Smooth muscle cell (in vitro differentiated cells): Measurements from ENCODE around the gene GRIN2A. TPM values are rescaled to one million over a fixed set of nuclear protein-coding genes. Genes with fewer than 3 reads are reported as not detected.

ENCODE experiments used
- DNase-seq: peaks from one replicate; lab custom pipeline; 2025; ENCODE audit not compliant: unreplicated experiment; lab: John Stamatoyannopoulos, UW
- H2AFZ ChIP-seq: fragments of 200-600 bp; sonication (generic); 2 replicates; pipeline ENCODE4 v1.6.0; 2016; ENCODE audit warnings: antibody characterized with exemption, low read depth, mild to moderate bottlenecking
- H3F3A ChIP-seq: fragments of 200-600 bp; sonication (generic); 2 replicates; pipeline ENCODE4 v1.6.0; 2017; ENCODE audit warnings: antibody characterized with exemption, low read depth
- H3K27ac ChIP-seq: fragments of 200-600 bp; sonication (generic); 2 replicates; pipeline ENCODE4 v1.5.1; 2016; ENCODE audit warnings: low read depth, mild to moderate bottlenecking
- H3K27me3 ChIP-seq: fragments of 200-600 bp; sonication (generic); 2 replicates; pipeline ENCODE4 v1.6.1; 2016; ENCODE audit warnings: low read depth, mild to moderate bottlenecking
- H3K36me3 ChIP-seq: fragments of 200-600 bp; sonication (generic); 2 replicates; pipeline ENCODE4 v1.5.1; 2016; ENCODE audit warnings: low read depth
- H3K4me1 ChIP-seq: fragments of 200-600 bp; sonication (generic); 2 replicates; pipeline ENCODE4 v1.5.1; 2016; ENCODE audit warnings: low read depth
- H3K4me2 ChIP-seq: fragments of 200-600 bp; sonication (generic); 2 replicates; pipeline ENCODE4 v1.6.0; 2016; ENCODE audit warnings: mild to moderate bottlenecking
- H3K4me3 ChIP-seq: fragments of 200-600 bp; sonication (generic); 2 replicates; pipeline ENCODE4 v1.5.1; 2016; ENCODE audit warnings: mild to moderate bottlenecking
- H3K79me2 ChIP-seq: fragments of 200-600 bp; sonication (generic); 2 replicates; pipeline ENCODE4 v1.6.0; 2016; ENCODE audit warnings: low read depth, mild to moderate bottlenecking
- H3K9ac ChIP-seq: fragments of 200-600 bp; sonication (generic); 2 replicates; pipeline ENCODE4 v1.6.0; 2016; ENCODE audit warnings: low read depth
- H3K9me3 ChIP-seq: fragments of 200-600 bp; sonication (generic); replicated peaks from 2 replicates; pipeline ENCODE4 v1.5.1; 2016; ENCODE audit warnings: low read depth
- H4K20me1 ChIP-seq: fragments of 200-600 bp; sonication (generic); 2 replicates; pipeline ENCODE4 v1.6.0; 2016; ENCODE audit warnings: low read depth
- WGBS: methylation state at CpG from one replicate; pipeline ENCODE4 v1.1.7; 2016; ENCODE audit warnings: low lambda C conversion rate; 5-methylcytosine and 5-hydroxymethylcytosine counted together
- polyA plus RNA-seq: library from polyadenylated mRNA; unstranded; fragments of >200 nt; fragmentation: Nextera tagmentation; extraction: Ambion mirVana; gene quantifications from 2 replicates; pipeline ENCODE4 v1.2.1, GENCODE V29; 2016
- total RNA-seq: library from RNA; depleted of rRNA; stranded (reverse); fragments of >200 nt; gene quantifications from 2 replicates; pipeline ENCODE4 v1.2.3, GENCODE V29; 2014
- TF ChIP-seq, protein P1 (sequence below): fragments of 200-600 bp; sonication (generic); IDR thresholded peaks from 2 replicates; pipeline ENCODE4 v1.5.1; 2017; ENCODE audit warnings: borderline replicate concordance, mild to moderate bottlenecking, antibody characterized with exemption; ENCODE audit not compliant: insufficient read depth, poor library complexity, severe bottlenecking

Gene GRIN2A
- total and polyA plus RNA-seq, 2 experiments from 2014 or later = 0.02 to 0.13 TPM

DNA sequence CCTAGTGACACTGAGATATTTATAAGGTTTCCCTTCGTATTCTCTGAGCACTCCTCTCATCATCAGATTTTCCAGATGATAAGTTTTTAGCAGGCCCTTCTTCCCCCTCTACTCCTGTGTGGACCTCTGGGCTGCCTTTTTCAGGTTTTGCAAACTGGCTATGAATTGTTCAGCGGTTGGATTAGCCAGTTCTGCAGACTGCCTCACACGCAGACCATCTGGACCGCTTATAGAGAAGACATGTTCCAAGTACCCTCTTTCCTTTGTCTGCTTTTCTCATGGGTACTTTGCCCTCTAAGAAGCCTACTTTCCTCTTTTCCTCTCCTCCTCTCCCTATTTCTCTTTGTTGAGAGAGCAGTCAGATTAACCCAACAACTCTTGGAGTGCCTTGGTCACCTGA, 111.6 kb downstream of the GRIN2A start:
- 95% methylated on average over 4 of the region's 4 CpGs for WGBS

DNA sequence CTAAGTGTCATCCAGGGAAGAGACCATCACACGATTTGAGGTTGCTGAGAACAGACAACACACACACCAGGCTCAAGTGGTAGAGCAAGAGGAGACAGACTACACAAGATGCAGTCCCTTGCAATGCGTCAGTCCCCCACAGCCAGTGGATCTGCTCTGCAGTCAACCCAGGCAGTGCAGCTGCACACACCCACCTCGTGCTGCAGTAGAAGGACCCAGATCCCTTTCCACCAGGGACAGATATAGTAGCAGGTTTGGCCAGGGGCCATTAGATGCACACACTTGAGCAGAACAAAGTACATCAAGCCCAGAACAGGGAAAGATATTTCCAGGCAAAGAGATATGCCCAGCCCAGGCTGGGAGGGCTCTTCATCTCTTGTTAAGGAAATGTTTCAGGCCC, 112.9 kb downstream of the GRIN2A start:
- 86% methylated on average over 3 of the region's 3 CpGs for WGBS
- H3K27ac ChIP-seq = no peak overlapping the region
- H3K4me2 ChIP-seq = no peak overlapping the region
- no peaks in the 10 kb centered on the region for H3K36me3 ChIP-seq
- no peak for DNase-seq
- H3K9me3 ChIP-seq = no peaks in the 10 kb centered on the region
- H2AFZ ChIP-seq = no peak overlapping the region
- TF ChIP-seq, protein P1, sequence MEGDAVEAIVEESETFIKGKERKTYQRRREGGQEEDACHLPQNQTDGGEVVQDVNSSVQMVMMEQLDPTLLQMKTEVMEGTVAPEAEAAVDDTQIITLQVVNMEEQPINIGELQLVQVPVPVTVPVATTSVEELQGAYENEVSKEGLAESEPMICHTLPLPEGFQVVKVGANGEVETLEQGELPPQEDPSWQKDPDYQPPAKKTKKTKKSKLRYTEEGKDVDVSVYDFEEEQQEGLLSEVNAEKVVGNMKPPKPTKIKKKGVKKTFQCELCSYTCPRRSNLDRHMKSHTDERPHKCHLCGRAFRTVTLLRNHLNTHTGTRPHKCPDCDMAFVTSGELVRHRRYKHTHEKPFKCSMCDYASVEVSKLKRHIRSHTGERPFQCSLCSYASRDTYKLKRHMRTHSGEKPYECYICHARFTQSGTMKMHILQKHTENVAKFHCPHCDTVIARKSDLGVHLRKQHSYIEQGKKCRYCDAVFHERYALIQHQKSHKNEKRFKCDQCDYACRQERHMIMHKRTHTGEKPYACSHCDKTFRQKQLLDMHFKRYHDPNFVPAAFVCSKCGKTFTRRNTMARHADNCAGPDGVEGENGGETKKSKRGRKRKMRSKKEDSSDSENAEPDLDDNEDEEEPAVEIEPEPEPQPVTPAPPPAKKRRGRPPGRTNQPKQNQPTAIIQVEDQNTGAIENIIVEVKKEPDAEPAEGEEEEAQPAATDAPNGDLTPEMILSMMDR = no peak
- H4K20me1 ChIP-seq = no peaks in the 10 kb centered on the region
- no peaks in the 10 kb centered on the region for H3K79me2 ChIP-seq
- H3K27me3 ChIP-seq = peaks cover 15% of the 10 kb centered on the region
- H3F3A ChIP-seq = no peaks in the 10 kb centered on the region
- H3K9ac ChIP-seq = no peak overlapping the region
- no peaks in the 10 kb centered on the region for H3K4me1 ChIP-seq
- no peak overlapping the region for H3K4me3 ChIP-seq

More for the DNA sequence above, 111.6 kb downstream of the GRIN2A start:
- Histone ChIP-seq H2AFZ (no peak overlapping the region), H3K4me3 (no peak overlapping the region), H3K27ac (no peak overlapping the region), H3K79me2 (no peaks in the 10 kb centered on the region), H3K4me2 (no peak overlapping the region), H3F3A (no peaks in the 10 kb centered on the region), H4K20me1 (no peaks in the 10 kb centered on the region), H3K9me3 (no peaks in the 10 kb centered on the region), H3K4me1 (no peaks in the 10 kb centered on the region), H3K36me3 (no peaks in the 10 kb centered on the region), H3K27me3 (peaks cover 15% of the 10 kb centered on the region), H3K9ac (no peak overlapping the region)
- TF ChIP-seq, protein P1 = no peak
- DNase-seq = no peak

- no peaks in the 10 kb centered on the region for H3K79me2 ChIP-seq
- H3K9ac ChIP-seq = no peak overlapping the region
- no peak overlapping the region for H2AFZ ChIP-seq
- no peak overlapping the region for H3K4me2 ChIP-seq
- no peak for DNase-seq
- H3K4me1 ChIP-seq = no peaks in the 10 kb centered on the region
- TF ChIP-seq, protein P1 = no peak
- no peaks in the 10 kb centered on the region for H3K9me3 ChIP-seq
- H3K27me3 ChIP-seq = peaks cover 15% of the 10 kb centered on the region
- H3K4me3 ChIP-seq = no peak overlapping the region
- H3K36me3 ChIP-seq = no peaks in the 10 kb centered on the region
- no peaks in the 10 kb centered on the region for H3F3A ChIP-seq
- whole genome bisulfite sequencing = 84% methylated on average over 2 of the region's 2 CpGs
- no peaks in the 10 kb centered on the region for H4K20me1 ChIP-seq
- H3K27ac ChIP-seq = no peak overlapping the region
Observed at GRCh38 chr16:10067835-10068234, 114.4 kb downstream of the GRIN2A start.

GRCh38 chr16:10067406-10067805, 114.8 kb downstream of the GRIN2A start:
- Histone ChIP-seq H3K9me3 (no peaks in the 10 kb centered on the region), H3K4me1 (no peaks in the 10 kb centered on the region), H2AFZ (no peak overlapping the region), H3K27me3 (peaks cover 15% of the 10 kb centered on the region), H3K9ac (no peak overlapping the region), H3K4me3 (no peak overlapping the region), H3K4me2 (no peak overlapping the region), H3F3A (no peaks in the 10 kb centered on the region), H3K36me3 (no peaks in the 10 kb centered on the region), H4K20me1 (no peaks in the 10 kb centered on the region), H3K79me2 (no peaks in the 10 kb centered on the region), H3K27ac (no peak overlapping the region)
- WGBS = 55% methylated on average over 4 of the region's 4 CpGs
- TF ChIP-seq, protein P1 = no peak
- DNase-seq = no peak
